ENCODE data around the gene MTURN. TPM values are rescaled to one million over a fixed set of nuclear protein-coding genes. Genes with fewer than 3 reads are reported as not detected.

Gene MTURN
- total and polyA plus RNA-seq, 10 of the 15 experiments (the other 5 are each of a cell fraction or from before 2014, with no cell fraction given) = 0.52 to 5.0 (median 3.3) TPM

GRCh38 chr7:30144657-30145306 is 10.0 kb downstream of the MTURN start:
- RAD21 ChIA-PET (ENCODE audit: unreplicated experiment) = no interaction called here
- H3K36me3 ChIP-seq (ENCODE audit: control insufficient read depth in 2 of 2, insufficient read depth in 2 of 2, low read length in 1 of 2) = no peaks in the 10 kb centered on the region
- H3K27ac ChIP-seq (ENCODE audit: control insufficient read depth, insufficient read depth) = no peak overlapping the region
- BruUV-seq (replicated peaks) = no TSS peak
- SMC1A ChIA-PET (ENCODE audit: uncharacterized antibody, unreplicated experiment) = interaction anchor here (0.9 to 1.5 kb wide), 2 partner anchors 15 to 118 kb away, joined by 3 to 6 read pairs; no protein-coding TSS in a partner anchor
- CTCF ChIA-PET = interaction anchor here (1.6 to 2.4 kb wide), 2 partner anchors 20 to 83 kb away, joined by 6 to 8 read pairs; no protein-coding TSS in a partner anchor
- in situ Hi-C loops (cut with MboI) = no loop called here
- ATAC-seq (no peak), FAIRE-seq (no peak), DNase-seq (ENCODE audit: low read depth, low spot score) (no peak)
- no peak overlapping the region for H3K9ac ChIP-seq (ENCODE audit: control insufficient read depth, insufficient read depth, low read length)
- intact Hi-C loops (cut with micrococcal nuclease; ENCODE audit: unreplicated experiment) = no loop called here
- H3K27me3 ChIP-seq (replicated peaks in 1 of 2; ENCODE audit: control insufficient read depth in 2 of 2, insufficient read depth in 2 of 2, low read length in 1 of 2) = no peaks in the 10 kb centered on the region
- no peak overlapping the region for H3K4me2 ChIP-seq (ENCODE audit: control insufficient read depth, insufficient read depth)
- H3K4me3 ChIP-seq = no peak overlapping the region
- H3K9me3 ChIP-seq (replicated peaks; ENCODE audit: control insufficient read depth, insufficient read depth, low read length) = no peaks in the 10 kb centered on the region
- H2AFZ ChIP-seq (ENCODE audit: control insufficient read depth, low read depth, low read length) = no peak overlapping the region
- POLR2A ChIA-PET = no interaction called here
- TF ChIP-seq HDAC2 (IDR thresholded peaks at IDR 0.05) = no peak
- TF ChIP-seq LARP7 (IDR thresholded peaks at IDR 0.05) = no peak
- no peak for TF ChIP-seq EGR1 (IDR thresholded peaks at IDR 0.05; ENCODE audit: borderline replicate concordance in 1 of 2, low read depth in 2 of 2, low read length in 2 of 2)
- TF ChIP-seq REST (IDR thresholded peaks at IDR 0.05; ENCODE audit: low read depth, low read length) = no peak
- TF ChIP-seq NFXL1 (IDR thresholded peaks at IDR 0.05; ENCODE audit: borderline replicate concordance) = no peak
- no peak for TF ChIP-seq ATF2 (IDR thresholded peaks at IDR 0.05; ENCODE audit: low read length)
- 85% methylated on average over 5 of the region's 5 CpGs for WGBS (ENCODE audit: insufficient coverage, insufficient replicate concordance, low lambda C conversion rate, missing lambda C conversion rate)
- H4K20me1 ChIP-seq (ENCODE audit: control insufficient read depth, insufficient read depth) = no peaks in the 10 kb centered on the region
- peaks cover 8% of the 10 kb centered on the region for H3K4me1 ChIP-seq (ENCODE audit: control insufficient read depth, insufficient read depth, low read length)
- H3K79me2 ChIP-seq (ENCODE audit: control insufficient read depth, insufficient read depth, low read length) = no peaks in the 10 kb centered on the region

All from GM12878 (cell line).